GM12878 (cell line): Measurements from ENCODE around the gene SEZ6L2. TPM values are rescaled to one million over a fixed set of nuclear protein-coding genes. Genes with fewer than 3 reads are reported as not detected.

Source experiments
- ATAC-seq: fragments of 200-7000 bp; cut with Tn5 transposase; 3 replicates; pipeline ENCODE4 v1.9.1; 2020; ENCODE audit warnings: mild to moderate bottlenecking, moderate library complexity
- BruUV-seq: library from RNA; stranded (reverse); fragments of 400-500 nt; replicated peaks from 2 replicates; lab custom pipeline; 2021; lab: Mats Ljungman, UMichigan
- CTCF ChIA-PET: fragments of 300-600 bp; sonication (Branson Sonifier 250); formaldehyde crosslinking; extraction: SDS; loops from one replicate; lab custom pipeline; 2021; ENCODE audit warnings: inconsistent platforms; lab: Yijun Ruan, JAX
- POLR2A ChIA-PET: fragments of 350-600 bp; formaldehyde crosslinking; extraction: SDS; loops from one replicate; lab custom pipeline; 2021; ENCODE audit warnings: inconsistent platforms; lab: Charles Lee
- RAD21 ChIA-PET: fragments of 300-600 bp; sonication (Branson Sonifier 250); formaldehyde crosslinking; loops from one replicate; lab custom pipeline; 2023; ENCODE audit warnings: antibody characterized with exemption; ENCODE audit not compliant: unreplicated experiment; lab: Charles Lee
- SMC1A ChIA-PET: fragments of 300-600 bp; sonication (Branson Sonifier 250); formaldehyde crosslinking; loops from one replicate; lab custom pipeline; 2023; ENCODE audit not compliant: unreplicated experiment, uncharacterized antibody; lab: Charles Lee
- DNase-seq: peaks from one replicate; pipeline ENCODE4 v3.0.0-alpha.2; 2011; ENCODE audit warnings: low read depth, low spot score
- FAIRE-seq: peaks from 3 replicates; lab custom pipeline; 2011; peaks lifted over from hg19 to GRCh38; lab: Jason Lieb, UNC
- H2AFZ ChIP-seq: 2 replicates; pipeline ENCODE4 v1.6.0; 2011; ENCODE audit warnings: low read depth, low read length, control low read depth; ENCODE audit not compliant: control insufficient read depth
- H3K27ac ChIP-seq: 2 replicates; pipeline ENCODE4 v1.5.1; 2011; ENCODE audit warnings: control low read depth; ENCODE audit not compliant: control insufficient read depth, insufficient read depth
- H3K27me3 ChIP-seq, 2 experiments: replicated peaks in 1 of 2; 2 replicates each; pipeline versions ENCODE4 v1.6.0 to v1.6.1; 2011; ENCODE audit warnings: low read length in 1 of 2; ENCODE audit not compliant: control insufficient read depth in 2 of 2, insufficient read depth in 2 of 2
- H3K36me3 ChIP-seq, 2 experiments: 2 replicates each; pipeline ENCODE4 v1.5.1; 2011; ENCODE audit warnings: low read length in 1 of 2; ENCODE audit not compliant: control insufficient read depth in 2 of 2, insufficient read depth in 2 of 2
- H3K4me1 ChIP-seq: 2 replicates; pipeline ENCODE4 v1.6.1; 2011; ENCODE audit warnings: mild to moderate bottlenecking, low read length, moderate library complexity, mixed read lengths; ENCODE audit not compliant: control insufficient read depth, insufficient read depth
- H3K4me2 ChIP-seq: 2 replicates; pipeline ENCODE4 v1.6.0; 2011; ENCODE audit warnings: control low read depth; ENCODE audit not compliant: control insufficient read depth, insufficient read depth
- H3K4me3 ChIP-seq: fragments of 200-600 bp; sonication (generic); 2 replicates; pipeline ENCODE4 v1.5.1; 2016
- H3K79me2 ChIP-seq: 2 replicates; pipeline ENCODE4 v1.6.0; 2011; ENCODE audit warnings: low read length; ENCODE audit not compliant: control insufficient read depth, insufficient read depth
- H3K9ac ChIP-seq: 2 replicates; pipeline ENCODE4 v1.8.0; 2011; ENCODE audit warnings: low read length, control low read depth, mixed read lengths; ENCODE audit not compliant: control insufficient read depth, insufficient read depth
- H3K9me3 ChIP-seq: replicated peaks from 3 replicates; pipeline ENCODE4 v1.5.1; 2011; ENCODE audit warnings: mild to moderate bottlenecking, low read length; ENCODE audit not compliant: control insufficient read depth, insufficient read depth
- H4K20me1 ChIP-seq: 2 replicates; pipeline ENCODE4 v1.6.0; 2011; ENCODE audit not compliant: control insufficient read depth, insufficient read depth
- BHLHE40 ChIP-seq, 2 experiments: fragments of 450-650 bp in 1 of 2; IDR thresholded peaks; 2 replicates each; pipeline ENCODE4 v1.6.1; 2011 to 2017; ENCODE audit warnings: low read depth in 2 of 2, borderline replicate concordance in 1 of 2, improper control_type of control experiment in 1 of 2, low read length in 1 of 2, mild to moderate bottlenecking in 1 of 2
- CBX3 ChIP-seq: fragments of 200-600 bp; sonication (generic); IDR thresholded peaks from 2 replicates; pipeline ENCODE4 v1.6.1; 2016; ENCODE audit warnings: low read depth, borderline replicate concordance
- E4F1 ChIP-seq: fragments of 450-650 bp; IDR thresholded peaks from 2 replicates; pipeline ENCODE4 v1.6.1; 2018; ENCODE audit warnings: borderline replicate concordance, mild to moderate bottlenecking; ENCODE audit not compliant: partially characterized antibody
- HDAC6 ChIP-seq: fragments of 200-600 bp; sonication (generic); IDR thresholded peaks from one replicate; pipeline ENCODE4 v1.8.0; 2017; ENCODE audit warnings: antibody characterized with exemption; ENCODE audit not compliant: unreplicated experiment
- JUNB ChIP-seq: IDR thresholded peaks from 2 replicates; pipeline ENCODE4 v1.6.1; 2016; ENCODE audit warnings: antibody characterized with exemption, mild to moderate bottlenecking
- MTA3 ChIP-seq: IDR thresholded peaks from 2 replicates; pipeline ENCODE4 v1.6.1; 2012; ENCODE audit warnings: low read length, inconsistent platforms, borderline replicate concordance
- POLR2AphosphoS2 ChIP-seq: IDR thresholded peaks from 2 replicates; pipeline ENCODE4 v1.6.1; 2011; ENCODE audit warnings: low read depth, mild to moderate bottlenecking, low read length, improper control_type of control experiment, moderate library complexity
- RAD21 ChIP-seq: IDR thresholded peaks from 2 replicates; pipeline ENCODE4 v1.6.1; 2011; ENCODE audit warnings: mild to moderate bottlenecking, low read depth, low read length, moderate library complexity; ENCODE audit not compliant: insufficient read depth
- RAD51 ChIP-seq: fragments of 450-650 bp; IDR thresholded peaks from 2 replicates; pipeline ENCODE4 v1.6.1; 2016; ENCODE audit warnings: moderate library complexity, mild to moderate bottlenecking, inconsistent platforms
- RBBP5 ChIP-seq: fragments of 200-600 bp; sonication (generic); conservative IDR thresholded peaks from 2 replicates; pipeline ENCODE4 v1.6.1; 2016
- RELA ChIP-seq: fragments of 450-650 bp; IDR thresholded peaks from 2 replicates; pipeline ENCODE4 v1.8.0; 2014; ENCODE audit warnings: borderline replicate concordance; ENCODE audit not compliant: partially characterized antibody
- RELB ChIP-seq: fragments of 450-650 bp; IDR thresholded peaks from 2 replicates; pipeline ENCODE4 v1.6.1; 2017; ENCODE audit warnings: low read depth, mild to moderate bottlenecking, moderate library complexity
- SP1 ChIP-seq: IDR thresholded peaks from one replicate; pipeline ENCODE4 v1.6.1; 2011; ENCODE audit warnings: low read depth, low read length
- SUZ12 ChIP-seq: fragments of 200-600 bp; sonication (generic); IDR thresholded peaks from one replicate; pipeline ENCODE4 v1.6.1; 2018; ENCODE audit warnings: antibody characterized with exemption, mild to moderate bottlenecking; ENCODE audit not compliant: unreplicated experiment
- TBL1XR1 ChIP-seq: IDR thresholded peaks from 2 replicates; pipeline ENCODE4 v1.6.1; 2012; ENCODE audit warnings: low read depth, low read length, improper control_type of control experiment
- USF1 ChIP-seq: IDR thresholded peaks from 2 replicates; pipeline ENCODE4 v1.6.1; 2011; ENCODE audit warnings: borderline replicate concordance, low read depth, mild to moderate bottlenecking, moderate library complexity, mixed read lengths, low read length; ENCODE audit not compliant: insufficient read depth; ENCODE audit errors: extremely low read length
- ZZZ3 ChIP-seq: IDR thresholded peaks from 2 replicates; pipeline ENCODE4 v1.6.1; 2011; ENCODE audit warnings: low read depth; ENCODE audit not compliant: control insufficient read depth, insufficient read length
- WGBS: methylation state at CpG from one replicate; pipeline ENCODE4 v1.1.6; 2016; ENCODE audit warnings: low lambda C conversion rate; ENCODE audit not compliant: insufficient replicate concordance, insufficient coverage; ENCODE audit errors: missing lambda C conversion rate; 5-methylcytosine and 5-hydroxymethylcytosine counted together
- in situ Hi-C: fragments of 300-500 bp; cut with MboI; formaldehyde crosslinking; loops from 9 replicates; pipeline ENCODE4 v1.14.3; 2018; ENCODE audit warnings: mixed read lengths
- intact Hi-C: fragments of 100-400 bp; cut with micrococcal nuclease; formaldehyde crosslinking; loops from one replicate; pipeline ENCODE4 v1.14.2; 2022; ENCODE audit not compliant: unreplicated experiment
- polyA plus RNA-seq, 11 experiments: library from polyadenylated mRNA; depleted of rRNA in 4 of 11; unstranded in 6 of 11; stranded (reverse) in 5 of 11; fragments of >200 nt; fragmentation: Nextera tagmentation in 4 of 11; fragmentation: Illumina TruSeq in 1 of 11; extraction: Ambion mirVana in 4 of 11; extraction: Trizol in 1 of 11; gene quantifications; 1 replicate in 1 of 11; 2 replicates in 10 of 11; pipeline versions ENCODE4 v1.2.1 to v1.2.3, GENCODE V29; 2011 to 2016; ENCODE audit warnings: inconsistent platforms in 2 of 11, missing spikeins in 2 of 11, low read depth in 1 of 11
- total RNA-seq, 4 experiments: library from RNA; depleted of rRNA in 3 of 4; stranded (reverse); fragments of >200 nt in 3 of 4; fragmentation: Illumina TruSeq in 1 of 4; extraction: Trizol in 1 of 4; gene quantifications; 2 replicates each; pipeline versions ENCODE4 v1.2.1 to v1.2.3, GENCODE V29; 2013 to 2021

Gene SEZ6L2
- total and polyA plus RNA-seq, 10 of the 15 experiments (the other 5 are each of a cell fraction or from before 2014, with no cell fraction given) = 0.06 to 0.49 TPM; not detected in 8

- FAIRE-seq (peak; percentile 52), ATAC-seq (peak; percentile 96), DNase-seq (peak; percentile 66)
- BruUV-seq = no TSS peak
- Histone ChIP-seq H3K36me3 (peaks cover 0 to 9% of the 10 kb centered on the region in 2 experiments; a peak in 3 of 4 replicates), H4K20me1 (no peaks in the 10 kb centered on the region), H3K9ac (peak within 1 kb of the TSS; percentile 95), H3K9me3 (no peaks in the 10 kb centered on the region), H3K27me3 (no peaks in the 10 kb centered on the region), H3K27ac (peak within 1 kb of the TSS; percentile 91), H3K4me3 (peak within 1 kb of the TSS; percentile 97), H3K4me2 (peak within 1 kb of the TSS; percentile 99), H3K79me2 (peaks cover 13% of the 10 kb centered on the region), H2AFZ (peak within 1 kb of the TSS; percentile 99), H3K4me1 (peaks cover 11% of the 10 kb centered on the region)
- intact Hi-C loops = loop anchor here (5.0 to 10.0 kb wide), 2 partner anchors 36 to 61 kb away; partner anchors contain the start of genes CDIPT and TMEM219
- in situ Hi-C loops = no loop called here
- RAD21 ChIA-PET = interaction anchor here (0.5 to 1.8 kb wide), 6 partner anchors 35 to 687 kb away, joined by 3 to 9 read pairs (median 4); partner anchors contain the start of genes TAOK2 and TMEM219
- CTCF ChIA-PET = interaction anchor here (0.7 to 1.7 kb wide), 9 partner anchors 9 to 1334 kb away, joined by 3 to 11 read pairs (median 4); partner anchors contain the start of genes TAOK2 and TMEM219
- 1% methylated on average over 79 of the region's 89 CpGs for WGBS
- POLR2A ChIA-PET = interaction anchor here (0.5 to 2.7 kb wide), 20 partner anchors 8 to 1948 kb away, joined by 3 to 15 read pairs (median 4); partner anchors contain the start of genes ALDOA, HIRIP3, INO80E and PAGR1
- SMC1A ChIA-PET = interaction anchor here (0.6 to 1.7 kb wide), 8 partner anchors 9 to 250 kb away, joined by 3 to 5 read pairs (median 4); no protein-coding TSS in a partner anchor
- TF ChIP-seq BHLHE40 (IDR thresholded peaks at IDR 0.05; ENCODE audit: borderline replicate concordance in 1 of 2, low read depth in 2 of 2, low read length in 1 of 2) (peak in 1 of 2 experiments; percentile 71; a peak in 2 of 4 replicates), ZZZ3 (no peak), TBL1XR1 (no peak), RAD21 (no peak), USF1 (no peak), JUNB (no peak), HDAC6 (no peak), SUZ12 (no peak), SP1 (peak; percentile 75), RELB (peak; percentile 33; the same call in 1 of the 2 replicates), RELA (no peak), POLR2AphosphoS2 (peak; percentile 94), E4F1 (peak; percentile 68), RBBP5 (no peak), RAD51 (no peak), CBX3 (no peak), MTA3 (no peak)
Measured at GRCh38 chr16:29925781-29926710, 26.7 kb upstream of the SEZ6L2 start, which contains the start of gene KCTD13. Gene KCTD13 (minus strand): TSS chr16:29926226. CDS start chr16:29926033, 193 bp downstream.
